Measurements from ENCODE around the gene LHCGR.

LHCGR gene

DNA sequence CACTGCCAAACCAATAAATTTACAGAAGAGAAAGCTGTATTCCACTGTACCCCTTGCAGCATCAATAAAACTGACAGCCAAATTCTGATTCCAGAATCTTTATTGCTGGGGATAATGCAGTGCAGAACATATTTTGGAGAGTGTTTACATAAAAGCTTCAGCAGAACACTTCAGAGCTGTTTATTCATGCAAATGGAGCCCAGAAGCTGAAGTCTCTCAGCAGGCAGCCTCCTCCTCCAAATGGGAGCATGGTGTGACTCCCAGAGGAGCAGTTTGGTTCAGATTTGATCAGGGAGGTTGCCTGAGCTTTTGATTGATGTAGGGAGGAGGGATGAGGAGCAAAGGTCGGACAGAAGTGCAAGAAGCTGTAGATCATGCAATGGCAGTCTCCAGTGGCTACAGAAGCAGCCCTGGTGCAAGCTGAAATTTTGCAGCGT lies 22.4 kb downstream of the LHCGR start:
- Histone ChIP-seq H3K36me3 (no peaks in the 10 kb centered on the region), H3K27me3 (peaks cover 7% of the 10 kb centered on the region), H3K9me3 (no peaks in the 10 kb centered on the region), H3K4me3 (ENCODE audit: low read depth in 1 of 2, low read length in 1 of 2) (no peak overlapping the region), H3K27ac (no peak overlapping the region), H3K4me1 (ENCODE audit: control insufficient read depth in 1 of 2, insufficient read depth in 1 of 2, low read depth in 1 of 2, low read length in 1 of 2) (no peaks in the 10 kb centered on the region)
- TF ChIP-seq, protein P1, sequence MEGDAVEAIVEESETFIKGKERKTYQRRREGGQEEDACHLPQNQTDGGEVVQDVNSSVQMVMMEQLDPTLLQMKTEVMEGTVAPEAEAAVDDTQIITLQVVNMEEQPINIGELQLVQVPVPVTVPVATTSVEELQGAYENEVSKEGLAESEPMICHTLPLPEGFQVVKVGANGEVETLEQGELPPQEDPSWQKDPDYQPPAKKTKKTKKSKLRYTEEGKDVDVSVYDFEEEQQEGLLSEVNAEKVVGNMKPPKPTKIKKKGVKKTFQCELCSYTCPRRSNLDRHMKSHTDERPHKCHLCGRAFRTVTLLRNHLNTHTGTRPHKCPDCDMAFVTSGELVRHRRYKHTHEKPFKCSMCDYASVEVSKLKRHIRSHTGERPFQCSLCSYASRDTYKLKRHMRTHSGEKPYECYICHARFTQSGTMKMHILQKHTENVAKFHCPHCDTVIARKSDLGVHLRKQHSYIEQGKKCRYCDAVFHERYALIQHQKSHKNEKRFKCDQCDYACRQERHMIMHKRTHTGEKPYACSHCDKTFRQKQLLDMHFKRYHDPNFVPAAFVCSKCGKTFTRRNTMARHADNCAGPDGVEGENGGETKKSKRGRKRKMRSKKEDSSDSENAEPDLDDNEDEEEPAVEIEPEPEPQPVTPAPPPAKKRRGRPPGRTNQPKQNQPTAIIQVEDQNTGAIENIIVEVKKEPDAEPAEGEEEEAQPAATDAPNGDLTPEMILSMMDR (IDR thresholded peaks at IDR 0.05), result no peak

DNA sequence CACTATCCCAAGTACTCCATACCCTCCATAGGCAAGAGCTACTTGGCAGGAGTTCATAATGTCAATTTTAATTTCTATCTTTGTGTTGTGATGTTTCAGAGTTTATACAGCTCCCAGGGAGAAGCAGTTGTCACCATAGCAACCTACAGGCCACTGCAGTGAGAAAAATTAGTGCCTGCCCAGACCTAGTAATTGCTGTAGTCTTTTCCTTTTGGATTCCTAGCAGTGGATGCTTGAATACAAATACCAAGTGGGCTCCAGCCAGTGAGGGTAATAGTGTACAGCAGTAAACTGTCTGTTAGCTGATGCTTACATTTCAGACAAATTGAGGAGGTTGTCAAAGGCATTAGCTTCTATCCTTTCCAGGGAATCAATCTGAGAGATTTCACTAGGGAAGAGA lies 26.7 kb downstream of the LHCGR start:
- H3K36me3 ChIP-seq, result no peaks in the 10 kb centered on the region
- no peak overlapping the region for H3K4me3 ChIP-seq (ENCODE audit: low read depth in 1 of 2, low read length in 1 of 2)
- H3K4me1 ChIP-seq (ENCODE audit: control insufficient read depth in 1 of 2, insufficient read depth in 1 of 2, low read depth in 1 of 2, low read length in 1 of 2), result no peaks in the 10 kb centered on the region
- H3K9me3 ChIP-seq, result no peaks in the 10 kb centered on the region
- H3K27me3 ChIP-seq, result peaks cover 7% of the 10 kb centered on the region
- TF ChIP-seq, protein P1 (IDR thresholded peaks at IDR 0.05), result no peak
- no peak overlapping the region for H3K27ac ChIP-seq

DNA sequence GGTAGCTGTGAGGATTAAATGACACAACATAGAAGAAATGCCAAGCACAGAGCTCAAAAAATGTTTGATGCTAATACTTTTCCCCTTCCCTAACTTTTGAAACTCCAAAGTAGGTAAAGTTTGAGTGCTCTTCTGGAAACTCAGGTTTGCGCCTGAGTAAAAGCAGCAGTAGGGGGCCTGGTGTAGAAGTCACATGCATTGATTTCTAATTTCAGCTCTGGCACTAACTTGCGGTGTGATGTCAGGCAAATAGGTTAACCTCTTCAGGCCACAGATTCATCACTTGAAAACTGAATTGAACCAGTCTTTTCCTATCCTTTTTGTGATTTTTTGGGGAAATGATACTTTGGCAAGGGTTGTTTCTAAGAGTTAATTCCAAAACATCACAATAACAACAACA lies 27.2 kb downstream of the LHCGR start:
- TF ChIP-seq, protein P1 (IDR thresholded peaks at IDR 0.05), result no peak
- no peak overlapping the region for H3K27ac ChIP-seq
- H3K36me3 ChIP-seq, result no peaks in the 10 kb centered on the region
- H3K4me1 ChIP-seq (ENCODE audit: control insufficient read depth in 1 of 2, insufficient read depth in 1 of 2, low read depth in 1 of 2, low read length in 1 of 2), result no peaks in the 10 kb centered on the region
- H3K4me3 ChIP-seq (ENCODE audit: low read depth in 1 of 2, low read length in 1 of 2), result no peak overlapping the region
- peaks cover 7% of the 10 kb centered on the region for H3K27me3 ChIP-seq
- H3K9me3 ChIP-seq, result no peaks in the 10 kb centered on the region

DNA sequence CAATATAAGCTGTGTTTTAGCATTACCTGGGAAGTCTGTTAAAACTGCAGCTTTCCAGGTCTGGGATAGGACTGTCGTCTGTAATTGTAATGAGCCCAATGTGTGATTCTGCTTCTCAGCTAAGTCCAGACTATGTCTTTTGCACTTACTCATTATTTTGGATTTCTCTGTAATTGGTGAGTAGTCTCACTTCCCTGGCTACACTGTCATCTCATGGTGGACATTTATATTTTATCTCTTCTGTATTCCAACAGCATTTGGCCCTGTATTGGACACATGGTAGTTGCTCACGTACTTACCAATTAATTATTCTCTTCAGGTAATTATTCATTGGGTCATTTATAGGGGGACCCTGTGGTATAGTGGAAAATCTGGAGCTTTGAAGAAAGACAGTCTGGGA lies 28.0 kb downstream of the LHCGR start:
- no peaks in the 10 kb centered on the region for H3K4me1 ChIP-seq (ENCODE audit: control insufficient read depth in 1 of 2, insufficient read depth in 1 of 2, low read depth in 1 of 2, low read length in 1 of 2)
- no peak overlapping the region for H3K27ac ChIP-seq
- no peaks in the 10 kb centered on the region for H3K27me3 ChIP-seq
- H3K9me3 ChIP-seq, result no peaks in the 10 kb centered on the region
- H3K36me3 ChIP-seq, result no peaks in the 10 kb centered on the region
- no peak overlapping the region for H3K4me3 ChIP-seq (ENCODE audit: low read depth in 1 of 2, low read length in 1 of 2)
- TF ChIP-seq, protein P1 (IDR thresholded peaks at IDR 0.05), result no peak

DNA sequence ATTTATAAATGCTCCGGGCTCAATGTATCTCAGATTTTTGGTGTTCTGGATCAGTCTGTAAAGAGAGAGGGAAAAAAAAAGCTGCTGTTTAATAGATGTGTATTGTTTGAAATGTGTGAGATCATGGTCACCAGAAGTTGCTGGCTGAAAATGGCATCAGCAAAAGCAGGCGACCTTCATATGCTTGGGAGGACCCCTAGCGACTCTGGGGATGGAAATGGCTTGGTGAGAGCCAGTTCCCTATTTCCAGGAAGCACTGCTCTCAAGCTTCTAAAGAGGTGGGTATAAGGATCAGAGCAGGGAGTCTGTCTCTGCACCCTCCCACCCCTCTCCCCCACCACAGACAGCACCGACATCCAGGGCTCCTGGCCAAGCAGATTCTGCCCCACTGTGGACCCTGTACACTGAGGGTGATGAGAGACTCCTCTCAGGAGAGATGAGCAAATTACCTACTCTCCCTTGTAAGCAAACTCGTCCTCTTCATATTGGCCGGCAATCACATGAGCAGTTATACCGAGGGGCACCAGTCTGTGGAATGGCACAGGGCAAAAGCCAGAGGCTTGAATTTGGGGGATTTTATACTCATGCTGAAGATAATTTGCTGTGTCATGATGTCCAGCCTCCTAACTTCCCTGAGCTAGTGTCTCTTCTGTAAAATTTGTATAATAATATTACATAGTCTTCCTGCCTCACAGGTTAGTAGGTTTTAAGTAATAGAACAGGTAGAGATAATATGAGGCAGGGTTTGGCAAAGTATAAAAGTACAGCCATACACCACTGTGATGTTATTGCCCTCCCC lies 29.6 kb downstream of the LHCGR start:
- Histone ChIP-seq H3K27me3 (no peaks in the 10 kb centered on the region), H3K9me3 (no peaks in the 10 kb centered on the region), H3K36me3 (no peaks in the 10 kb centered on the region), H3K4me3 (ENCODE audit: low read depth in 1 of 2, low read length in 1 of 2) (no peak overlapping the region), H3K27ac (no peak overlapping the region), H3K4me1 (ENCODE audit: control insufficient read depth in 1 of 2, insufficient read depth in 1 of 2, low read depth in 1 of 2, low read length in 1 of 2) (no peaks in the 10 kb centered on the region)
- TF ChIP-seq, protein P1 (IDR thresholded peaks at IDR 0.05), result no peak
